ENCODE measurements around the gene GASK1B.
A peak's percentile ranks its signal among the peaks of the same experiment; 100 is the strongest.

GASK1B gene

GRCh38 chr4:158182736-158183135 lies 9.9 kb upstream of the GASK1B start:
- DNase-seq, result peak; percentile 62

- peak; percentile 79 for DNase-seq
These were observed 9.1 kb upstream of the GASK1B start for GRCh38 chr4:158181906-158182305.

GRCh38 chr4:158179465-158179864 lies 6.6 kb upstream of the GASK1B start:
- no peak for DNase-seq

- DNase-seq, result no peak
These were observed 4.0 kb upstream of the GASK1B start for GRCh38 chr4:158176776-158177175.

- DNase-seq, result peak; percentile 72
These were observed 3.3 kb upstream of the GASK1B start for GRCh38 chr4:158176108-158176507.

- peak; percentile 58 for DNase-seq
These were observed 1.9 kb downstream of the GASK1B start for GRCh38 chr4:158170691-158171561.

- DNase-seq, result no peak
These were observed 2.7 kb downstream of the GASK1B start for GRCh38 chr4:158169931-158170690.

GRCh38 chr4:158169506-158169905 lies 3.3 kb downstream of the GASK1B start:
- DNase-seq, result no peak

- no peak for DNase-seq
These were observed 4.2 kb downstream of the GASK1B start for GRCh38 chr4:158168606-158169005.

GRCh38 chr4:158166701-158167100 lies 6.1 kb downstream of the GASK1B start:
- no peak for DNase-seq

- no peak for DNase-seq
These were observed 8.0 kb downstream of the GASK1B start for GRCh38 chr4:158164768-158165213.

GRCh38 chr4:158163941-158164767 lies 8.7 kb downstream of the GASK1B start:
- DNase-seq, result no peak

GRCh38 chr4:158162631-158163030 lies 10.2 kb downstream of the GASK1B start:
- no peak for DNase-seq

GRCh38 chr4:158161551-158162354 lies 11.1 kb downstream of the GASK1B start:
- DNase-seq, result peak; percentile 96

- no peak for DNase-seq
These were observed 13.1 kb downstream of the GASK1B start for GRCh38 chr4:158159718-158160094.

GRCh38 chr4:158159054-158159717 lies 13.6 kb downstream of the GASK1B start:
- DNase-seq, result no peak

- DNase-seq, result no peak
These were observed 15.4 kb downstream of the GASK1B start for GRCh38 chr4:158157412-158157811.

- DNase-seq, result no peak
These were observed 17.0 kb downstream of the GASK1B start for GRCh38 chr4:158155656-158156356.

GRCh38 chr4:158147151-158147550 lies 25.7 kb downstream of the GASK1B start:
- DNase-seq, result no peak

- DNase-seq, result no peak
These were observed 26.1 kb downstream of the GASK1B start for GRCh38 chr4:158146736-158147135.

GRCh38 chr4:158139086-158139485 lies 33.7 kb downstream of the GASK1B start:
- no peak for DNase-seq

Measured in islet precursor cell (in vitro differentiated cells).